ENCODE results near the gene GPR4. TPM values are rescaled to one million over a fixed set of nuclear protein-coding genes. Genes with fewer than 3 reads are reported as not detected.

GPR4 gene
- total RNA-seq, 1 experiment from 2014 or later, result 3.1 TPM

DNA sequence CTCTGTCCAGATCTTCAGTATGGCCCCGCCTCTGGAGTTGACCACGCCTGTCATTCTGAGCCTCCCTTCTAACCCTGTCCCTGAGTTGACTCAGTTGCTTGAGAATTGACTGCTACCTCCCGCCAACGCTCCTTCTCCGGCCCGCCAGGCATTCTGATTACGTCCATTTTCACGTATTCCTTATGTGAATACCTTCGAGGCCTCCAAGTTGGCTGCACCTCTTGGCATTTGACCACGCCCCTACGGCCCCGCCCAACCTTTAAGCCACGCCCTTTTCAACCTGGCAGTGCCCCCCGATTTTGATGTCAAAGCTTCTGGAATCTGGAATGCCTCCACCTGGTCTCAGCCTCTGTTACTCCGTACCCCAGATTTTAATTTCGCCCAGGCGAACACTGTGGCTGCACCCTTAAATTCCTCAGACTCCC, 38.8 kb upstream of the GPR4 start:
- no TSS peak for BruUV-seq (replicated peaks)
- Histone ChIP-seq H3F3A (ENCODE audit: low read length, unreplicated experiment) (peaks cover 4% of the 10 kb centered on the region), H3K4me1 (ENCODE audit: insufficient read depth, low read length) (peaks cover 30% of the 10 kb centered on the region), H2AFZ (ENCODE audit: low read length) (peak overlapping the region; percentile 75; the same call in 1 of the 2 replicates), H3K36me3 (ENCODE audit: low read depth, low read length) (no peaks in the 10 kb centered on the region), H3K27ac (ENCODE audit: low read length) (peak overlapping the region; percentile 92), H4K20me1 (ENCODE audit: low read length) (no peaks in the 10 kb centered on the region), H3K9ac (ENCODE audit: low read length) (no peak overlapping the region), H3K4me2 (ENCODE audit: low read length) (peak overlapping the region; percentile 94), H3K9me3 (ENCODE audit: low read length) (no peaks in the 10 kb centered on the region), H3K27me3 (ENCODE audit: low read length) (no peaks in the 10 kb centered on the region), H3K79me2 (ENCODE audit: low read length) (0 out of 2 replicates have a peak, but pooled peaks cover 11% of the 10 kb centered on the region), H3K9me2 (replicated peaks; ENCODE audit: low read length) (no peaks in the 10 kb centered on the region), H3K4me3 (ENCODE audit: low read length) (peak overlapping the region; percentile 64; the same call in 1 of the 2 replicates)
- DNase-seq (peak; percentile 23), ATAC-seq (no peak)
- no peak for TF ChIP-seq EZH2 (IDR thresholded peaks at IDR 0.05; ENCODE audit: low read length, unreplicated experiment)
- TF ChIP-seq, protein P1, sequence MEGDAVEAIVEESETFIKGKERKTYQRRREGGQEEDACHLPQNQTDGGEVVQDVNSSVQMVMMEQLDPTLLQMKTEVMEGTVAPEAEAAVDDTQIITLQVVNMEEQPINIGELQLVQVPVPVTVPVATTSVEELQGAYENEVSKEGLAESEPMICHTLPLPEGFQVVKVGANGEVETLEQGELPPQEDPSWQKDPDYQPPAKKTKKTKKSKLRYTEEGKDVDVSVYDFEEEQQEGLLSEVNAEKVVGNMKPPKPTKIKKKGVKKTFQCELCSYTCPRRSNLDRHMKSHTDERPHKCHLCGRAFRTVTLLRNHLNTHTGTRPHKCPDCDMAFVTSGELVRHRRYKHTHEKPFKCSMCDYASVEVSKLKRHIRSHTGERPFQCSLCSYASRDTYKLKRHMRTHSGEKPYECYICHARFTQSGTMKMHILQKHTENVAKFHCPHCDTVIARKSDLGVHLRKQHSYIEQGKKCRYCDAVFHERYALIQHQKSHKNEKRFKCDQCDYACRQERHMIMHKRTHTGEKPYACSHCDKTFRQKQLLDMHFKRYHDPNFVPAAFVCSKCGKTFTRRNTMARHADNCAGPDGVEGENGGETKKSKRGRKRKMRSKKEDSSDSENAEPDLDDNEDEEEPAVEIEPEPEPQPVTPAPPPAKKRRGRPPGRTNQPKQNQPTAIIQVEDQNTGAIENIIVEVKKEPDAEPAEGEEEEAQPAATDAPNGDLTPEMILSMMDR (conservative IDR thresholded peaks at IDR 0.05; ENCODE audit: low read depth, low read length), result no peak
- TF ChIP-seq EZH2phosphoT487 (IDR thresholded peaks at IDR 0.05; ENCODE audit: borderline replicate concordance, low read length), result no peak
- POLR2A ChIA-PET (ENCODE audit: unreplicated experiment), result interaction anchor here (0.6 to 1.0 kb wide), 4 partner anchors 10 to 50 kb away, joined by 3 to 6 read pairs (median 4); no protein-coding TSS in a partner anchor
- CTCF ChIA-PET, result interaction anchor here (0.6 to 2.0 kb wide), 4 partner anchors 27 to 83 kb away, joined by 3 to 12 read pairs (median 6); no protein-coding TSS in a partner anchor
- intact Hi-C loops (cut with micrococcal nuclease), result loop anchor here (10.0 kb wide), 2 partner anchors 56 to 146 kb away; partner anchors contain the start of genes OPA3, PPM1N and RTN2

DNA sequence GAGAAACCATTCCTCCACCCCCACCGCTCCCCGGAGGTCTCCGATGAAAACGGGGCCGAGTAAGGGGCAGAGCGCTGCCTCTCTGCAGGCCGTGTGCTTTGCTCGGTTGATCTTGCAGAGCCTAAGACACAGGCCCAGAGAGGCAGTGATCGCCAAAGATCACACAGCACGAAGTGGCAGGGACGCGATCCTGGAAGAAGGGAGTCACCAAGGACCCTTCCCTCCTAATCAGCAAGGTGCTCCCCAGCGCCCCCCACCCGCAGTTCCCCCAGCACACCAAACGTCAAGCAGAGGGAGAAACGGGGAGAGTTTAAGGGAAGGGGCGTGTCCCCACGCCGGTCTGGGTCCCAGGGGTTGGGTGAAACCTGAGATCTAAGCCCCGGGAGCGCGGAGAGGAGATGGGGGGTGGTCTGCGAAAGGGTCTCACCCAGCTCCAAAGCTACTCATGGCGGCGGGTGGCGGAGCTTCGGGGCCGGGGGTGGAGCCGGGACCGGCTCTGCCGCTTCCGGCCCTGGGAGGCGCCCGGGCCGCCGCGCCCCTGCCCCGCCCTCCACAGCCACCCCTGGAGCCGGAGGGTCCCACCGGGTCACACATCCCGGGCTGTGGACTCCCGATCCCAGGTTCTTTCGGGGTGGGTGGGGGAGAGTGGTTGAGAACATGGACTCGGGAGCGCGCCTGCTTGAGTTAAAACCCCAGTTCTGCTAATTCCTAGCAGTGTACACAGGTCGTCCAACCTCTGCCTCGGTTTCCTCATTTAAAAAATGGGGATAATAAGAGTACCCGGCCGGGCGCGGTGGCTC, 37.1 kb upstream of the GPR4 start, which contains the start of gene EML2:
TSS of gene EML2 (minus strand) at position 468 of the 800 bp plus-strand sequence. CDS start at position 447, 21 bp downstream.
- peak within 1 kb of the TSS; percentile 93 for H2AFZ ChIP-seq (ENCODE audit: low read length)
- H3K36me3 ChIP-seq (ENCODE audit: low read depth, low read length), result no peaks in the 10 kb centered on the region
- H3K79me2 ChIP-seq (ENCODE audit: low read length), result 0 out of 2 replicates have a peak, but pooled peaks cover 11% of the 10 kb centered on the region
- no peaks in the 10 kb centered on the region for H3K27me3 ChIP-seq (ENCODE audit: low read length)
- peak within 1 kb of the TSS; percentile 88 for H3K4me3 ChIP-seq (ENCODE audit: low read length)
- peaks cover 4% of the 10 kb centered on the region for H3F3A ChIP-seq (ENCODE audit: low read length, unreplicated experiment)
- TF ChIP-seq EZH2phosphoT487 (IDR thresholded peaks at IDR 0.05; ENCODE audit: borderline replicate concordance, low read length), result no peak
- TF ChIP-seq, protein P1 (conservative IDR thresholded peaks at IDR 0.05; ENCODE audit: low read depth, low read length), result peak; percentile 51; the same call in 1 of the 2 replicates
- H3K9me3 ChIP-seq (ENCODE audit: low read length), result no peaks in the 10 kb centered on the region
- ATAC-seq (no peak), DNase-seq (peak; percentile 36)
- intact Hi-C loops (cut with micrococcal nuclease), result no loop called here
- ChIA-PET CTCF (no interaction called here), POLR2A (ENCODE audit: unreplicated experiment) (no interaction called here)
- no TSS peak for BruUV-seq (replicated peaks)
- H3K9ac ChIP-seq (ENCODE audit: low read length), result peak within 1 kb of the TSS; percentile 79
- no peaks in the 10 kb centered on the region for H4K20me1 ChIP-seq (ENCODE audit: low read length)
- peak within 1 kb of the TSS; percentile 90 for H3K4me2 ChIP-seq (ENCODE audit: low read length)
- H3K4me1 ChIP-seq (ENCODE audit: insufficient read depth, low read length), result peaks cover 30% of the 10 kb centered on the region
- H3K27ac ChIP-seq (ENCODE audit: low read length), result peak within 1 kb of the TSS; percentile 42
- no peaks in the 10 kb centered on the region for H3K9me2 ChIP-seq (replicated peaks; ENCODE audit: low read length)
